DMS53 treated with DMSO at 0.1 percent for 48 hours (cell line): Measurements from ENCODE around the gene CALHM4.

Experiments
- DNase-seq: peaks from one replicate; lab custom pipeline; 2025; ENCODE audit not compliant: unreplicated experiment; lab: John Stamatoyannopoulos, UW

The CALHM4 gene

DNA sequence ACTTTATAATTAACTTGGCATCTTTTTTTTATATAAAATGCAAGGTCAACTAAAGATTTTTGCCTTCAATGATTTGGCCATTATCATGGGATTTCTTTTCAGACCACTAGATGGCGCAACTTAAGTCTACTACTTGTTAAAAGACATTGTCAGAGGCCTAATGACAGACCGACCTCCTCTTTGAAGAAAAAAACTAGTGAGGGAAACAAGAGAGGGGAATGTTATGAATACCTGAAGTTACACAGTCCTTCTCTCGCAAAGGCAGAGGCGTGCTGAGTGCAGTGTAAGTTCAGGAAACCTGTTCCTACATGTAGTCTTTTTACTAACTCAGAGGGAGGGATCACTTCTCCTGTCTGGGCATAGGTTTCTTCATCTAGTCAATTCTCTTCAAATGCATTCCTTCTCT lies 17.3 kb upstream of the CALHM4 start:
- peak; percentile 24 for DNase-seq

DNA sequence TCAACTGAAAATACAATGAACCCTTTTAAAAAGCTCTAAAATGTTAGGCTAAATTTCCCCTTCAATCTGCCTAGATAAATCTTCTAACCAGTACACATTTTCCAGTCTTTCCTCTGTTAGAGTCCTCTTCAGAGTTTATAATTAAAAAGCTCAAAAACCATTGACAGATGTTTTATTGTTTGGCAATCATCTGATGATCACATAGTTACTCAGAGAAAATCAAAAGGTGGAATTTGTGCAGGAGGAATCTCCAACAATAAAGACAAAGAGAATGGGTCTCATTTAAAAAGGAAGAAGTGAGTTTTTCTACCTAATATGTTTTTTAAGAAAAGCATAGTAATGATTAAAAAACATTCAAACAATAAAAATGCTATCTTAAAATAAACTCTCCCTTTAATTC lies 11.1 kb upstream of the CALHM4 start:
- no peak for DNase-seq

DNA sequence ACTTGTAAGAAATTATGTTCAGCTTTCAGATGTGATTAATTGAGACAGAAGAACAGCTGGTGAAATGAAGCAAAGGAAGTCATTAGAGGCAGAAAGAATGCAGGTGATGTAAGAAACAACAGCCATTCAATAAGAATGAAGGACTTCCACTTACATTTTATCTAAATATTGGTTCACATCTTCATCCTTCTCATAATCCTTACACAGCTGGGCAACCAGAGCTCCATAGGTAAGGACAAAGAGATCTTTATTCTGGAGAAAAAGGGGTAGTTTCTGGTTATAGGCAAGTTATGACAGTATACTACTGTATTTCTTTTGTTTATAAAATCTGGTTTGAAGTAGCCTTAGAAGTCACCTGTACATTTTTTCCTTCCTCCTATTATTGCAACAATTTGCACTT lies 10.4 kb upstream of the CALHM4 start:
- no peak for DNase-seq

DNA sequence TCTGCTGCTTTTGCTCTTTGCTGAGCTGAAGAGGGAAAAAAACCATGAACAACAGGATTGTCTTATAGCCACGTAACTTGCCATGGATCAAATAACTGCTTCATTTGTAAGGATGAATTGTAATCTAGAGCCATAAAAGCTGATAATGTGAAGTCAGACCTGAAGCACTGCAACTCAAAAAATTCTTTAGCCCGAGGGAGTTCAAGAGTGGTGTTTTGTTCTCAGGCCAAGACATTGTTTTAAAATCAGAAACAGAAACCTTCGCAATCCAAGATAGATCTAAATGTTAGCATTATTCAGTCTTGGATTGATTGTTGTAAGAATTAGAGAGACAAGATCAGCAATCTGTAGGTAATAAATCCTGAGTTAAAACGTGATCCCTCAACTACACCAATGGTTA lies 7.9 kb upstream of the CALHM4 start, which contains the start of gene TRAPPC3L:
Gene TRAPPC3L, minus strand, starts transcription at position 34 of the 400 bp plus-strand sequence. CDS start 170 bp downstream, outside the sequence.
- DNase-seq: no peak

DNA sequence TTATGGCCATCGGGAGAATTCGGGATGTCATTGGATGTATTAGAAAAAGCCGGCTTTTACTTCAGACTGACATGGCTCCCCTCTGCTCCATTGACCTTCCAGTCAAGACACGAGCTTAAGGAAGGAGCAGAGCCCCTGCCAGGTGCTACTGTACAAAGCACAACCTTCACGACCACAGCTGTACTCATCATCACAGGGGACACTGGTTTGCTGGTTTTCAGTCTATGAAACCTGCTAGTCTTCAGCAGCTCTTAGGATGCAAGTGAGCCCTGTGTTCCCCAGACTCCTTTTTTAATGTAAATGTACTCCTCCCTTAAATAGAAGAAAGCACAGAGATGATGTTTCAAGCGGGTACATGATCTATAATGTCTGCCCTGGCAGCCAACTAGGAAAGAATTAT lies 6.2 kb upstream of the CALHM4 start:
- DNase-seq: no peak

DNA sequence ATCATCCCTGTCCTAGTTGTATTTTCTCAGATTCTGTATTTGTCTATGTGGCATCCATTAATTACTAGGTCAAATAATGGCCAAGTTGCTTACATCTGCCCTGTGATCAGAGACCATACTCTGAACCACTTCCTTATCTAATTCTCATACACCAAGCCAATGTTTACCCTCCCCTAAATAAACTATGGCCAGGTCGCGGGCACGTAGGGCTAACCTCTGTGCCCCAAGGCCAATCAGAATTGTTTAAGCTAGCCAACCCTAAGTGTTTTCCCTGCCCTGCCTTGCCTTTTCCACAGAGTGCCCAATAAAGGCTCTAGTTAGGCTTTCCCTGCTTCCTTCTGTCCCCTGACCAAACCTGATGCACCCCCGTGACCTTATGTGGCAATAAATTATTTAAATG lies 2.8 kb upstream of the CALHM4 start:
- no peak for DNase-seq

DNA sequence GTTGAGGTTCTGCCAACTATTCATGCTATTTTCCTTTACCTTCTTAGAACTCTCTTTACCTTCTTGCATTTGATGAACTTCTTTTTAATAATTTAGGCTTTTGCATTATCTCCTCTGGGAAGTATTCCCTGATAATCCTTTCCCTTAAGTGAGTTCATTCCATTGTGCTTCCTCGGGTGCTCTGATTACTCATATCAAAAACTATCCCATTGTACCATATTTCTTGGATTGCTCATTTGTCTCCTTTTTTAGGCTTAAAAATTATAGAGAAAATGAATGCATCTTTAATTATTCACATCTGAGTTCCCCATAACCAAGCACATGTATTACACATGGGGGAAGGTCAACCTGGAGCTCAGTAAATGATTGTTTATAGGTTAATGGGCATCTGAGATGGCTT lies 2.5 kb downstream of the CALHM4 start:
- DNase-seq: no peak

DNA sequence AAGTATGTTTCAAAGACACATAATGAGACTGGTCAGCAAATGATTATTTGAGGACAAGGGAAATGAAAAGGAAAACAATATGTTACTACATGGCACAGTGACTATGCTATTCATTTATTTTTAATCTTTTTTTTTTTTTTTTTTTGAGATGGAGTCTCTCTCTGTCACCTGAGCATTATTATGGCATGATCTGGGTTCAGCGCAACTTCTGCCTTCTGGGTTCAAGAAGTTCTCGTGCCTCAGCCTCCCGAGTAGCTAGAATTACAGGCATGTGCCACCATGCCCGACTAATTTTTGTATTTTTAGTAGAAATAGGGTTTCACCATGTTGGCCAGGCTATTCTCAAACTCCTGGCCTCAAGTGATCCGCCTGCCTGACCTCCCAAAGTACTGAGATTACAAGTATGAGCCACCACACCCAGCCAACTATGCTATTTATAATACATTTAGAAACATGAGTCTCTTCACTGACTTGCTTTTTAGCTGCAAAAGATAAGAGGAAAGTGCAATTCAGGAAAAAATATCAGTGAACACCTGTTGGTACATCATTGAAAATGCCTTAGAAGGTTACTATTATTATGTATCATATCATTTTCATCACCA lies 3.4 kb downstream of the CALHM4 start:
- no peak for DNase-seq

DNA sequence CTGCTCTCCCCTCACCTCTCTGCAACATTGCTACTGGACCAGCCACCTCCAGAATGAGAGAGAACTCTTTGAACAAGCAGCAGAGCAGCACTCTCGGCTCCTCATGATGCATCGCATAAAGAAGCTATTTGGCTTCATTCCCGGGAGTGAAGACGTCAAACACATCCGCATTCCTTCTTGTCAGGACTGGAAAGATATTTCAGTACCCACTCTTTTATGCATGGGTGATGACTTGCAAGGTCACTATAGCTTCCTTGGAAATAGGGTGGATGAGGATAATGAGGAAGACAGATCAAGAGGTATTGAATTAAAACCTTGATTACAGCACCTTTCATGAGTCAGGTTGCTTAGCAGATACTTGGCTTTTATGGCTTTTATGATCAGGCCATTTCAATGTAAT lies 4.3 kb downstream of the CALHM4 start:
- peak; percentile 44 for DNase-seq

DNA sequence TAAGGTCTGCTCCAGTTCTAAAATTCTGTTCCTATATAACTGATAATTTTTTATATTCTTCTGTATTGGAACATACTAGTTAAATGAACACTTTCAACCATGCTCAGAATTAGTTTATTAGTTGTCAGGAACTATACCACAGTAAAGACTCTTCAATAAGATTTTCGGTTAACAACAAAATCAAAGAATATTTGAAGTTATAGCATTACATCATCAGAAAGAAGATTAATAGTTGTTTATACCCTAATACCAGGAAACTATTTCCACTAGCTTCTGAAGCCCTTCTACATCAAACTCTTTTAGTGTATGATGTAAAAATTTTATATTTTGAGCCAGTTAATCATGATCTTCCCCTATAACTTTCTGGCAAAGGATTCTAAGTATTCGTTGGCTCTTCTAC lies 6.6 kb downstream of the CALHM4 start:
- no peak for DNase-seq

DNA sequence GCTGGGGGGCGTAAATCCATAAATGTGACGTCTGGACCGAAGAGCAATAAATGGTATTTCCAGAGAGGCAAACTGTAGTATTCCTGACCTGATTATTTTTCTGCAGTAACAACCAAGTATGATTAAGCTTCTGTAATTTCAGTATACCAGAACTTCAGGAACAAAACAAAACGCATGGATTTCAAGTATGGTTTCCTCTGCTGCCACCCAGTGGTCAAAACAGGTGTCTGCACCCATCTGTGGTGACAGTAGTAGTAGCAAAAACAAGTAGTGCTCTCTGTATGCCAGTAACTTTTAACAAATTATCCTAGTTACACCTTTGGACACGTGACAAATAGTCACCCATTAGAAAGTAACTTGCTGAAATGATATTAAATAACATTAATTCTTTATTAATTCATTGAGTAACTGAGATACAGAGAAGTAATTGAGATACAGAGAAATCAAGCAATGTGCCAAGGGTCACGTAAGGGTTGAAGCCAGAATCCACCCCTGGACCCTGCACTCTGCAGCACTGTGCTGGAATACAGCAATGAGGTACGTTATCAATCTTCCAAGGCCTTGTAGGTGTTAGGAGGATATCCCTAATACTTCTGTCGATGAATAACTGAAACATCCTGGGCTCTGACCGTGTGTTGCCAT lies 7.9 kb downstream of the CALHM4 start:
- DNase-seq: peak; percentile 19

DNA sequence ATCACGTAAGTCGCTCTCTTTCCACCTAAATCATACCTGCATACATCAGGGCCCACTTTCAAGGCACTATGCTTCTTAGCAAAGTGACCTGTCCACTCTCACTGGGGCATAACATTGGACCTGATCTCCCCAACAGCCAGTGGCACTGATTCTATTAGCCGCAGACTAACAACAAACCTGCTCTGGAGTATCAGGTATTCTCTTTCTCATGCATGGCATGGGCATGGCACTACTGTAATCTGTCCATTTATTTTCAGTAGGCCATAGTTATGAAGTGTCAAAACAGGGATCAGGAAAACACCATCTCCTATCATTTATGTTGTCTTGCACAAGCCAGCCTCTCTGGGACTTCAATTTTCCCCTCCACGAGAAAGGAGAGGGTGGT lies 8.5 kb downstream of the CALHM4 start:
- DNase-seq: no peak

DNA sequence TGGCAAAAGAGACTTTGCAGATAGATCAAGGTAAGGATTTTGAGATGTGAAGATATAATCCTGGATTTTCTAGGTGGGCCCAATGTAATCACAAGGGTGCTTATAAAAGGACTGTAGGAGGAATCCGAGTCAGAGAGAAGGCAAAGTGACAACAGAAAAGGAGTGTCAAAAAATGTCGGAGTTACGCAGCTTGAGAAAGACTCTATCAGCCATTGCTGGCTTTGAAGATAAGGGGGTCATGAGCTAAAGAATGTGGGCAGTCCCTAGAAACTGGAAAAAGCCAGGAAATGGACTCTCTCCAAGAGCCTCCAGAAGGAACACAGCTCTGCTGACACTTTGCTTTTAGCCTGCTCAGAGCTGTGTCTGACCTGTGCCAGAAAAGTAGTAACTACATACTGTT lies 9.1 kb downstream of the CALHM4 start:
- no peak for DNase-seq

DNA sequence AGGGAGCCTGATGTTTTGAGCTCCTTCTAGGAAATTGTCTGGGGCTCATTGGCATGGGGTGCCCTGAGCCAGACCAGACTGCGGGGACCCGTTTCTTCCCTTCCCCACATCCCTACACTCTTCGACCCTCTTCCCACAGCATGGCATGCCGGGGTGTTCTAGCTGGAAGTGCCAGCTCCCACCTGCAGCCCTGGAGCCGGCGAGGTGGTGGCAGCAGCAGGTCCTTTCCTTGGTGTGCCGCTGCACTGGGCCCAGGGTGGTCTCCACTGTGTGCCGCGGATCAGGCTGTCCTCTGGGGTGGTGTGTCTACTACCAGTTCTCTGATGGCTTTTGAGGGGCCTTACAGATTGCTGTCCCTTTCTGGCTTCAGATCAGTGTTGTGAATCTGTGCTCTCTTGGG lies 10.3 kb downstream of the CALHM4 start:
- DNase-seq: no peak

DNA sequence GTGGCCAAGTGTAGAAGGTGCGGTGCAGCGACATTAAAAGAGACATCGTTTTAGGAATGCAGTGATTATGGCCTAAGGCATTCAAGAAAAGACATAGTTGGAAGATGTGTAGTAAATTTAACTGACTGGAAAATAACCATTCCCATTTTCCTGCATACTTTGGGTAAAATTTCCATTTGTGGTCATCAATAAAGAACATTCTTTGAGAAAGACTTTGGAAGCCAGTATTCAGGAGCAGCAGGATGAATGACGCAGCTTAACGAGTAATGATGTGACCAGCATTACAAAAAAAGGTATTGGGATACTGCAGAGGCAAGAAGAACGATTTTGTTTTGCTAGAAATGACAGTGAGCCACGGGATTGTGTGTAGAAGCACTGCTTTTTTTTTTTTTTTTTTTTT lies 10.8 kb downstream of the CALHM4 start:
- DNase-seq: no peak

DNA sequence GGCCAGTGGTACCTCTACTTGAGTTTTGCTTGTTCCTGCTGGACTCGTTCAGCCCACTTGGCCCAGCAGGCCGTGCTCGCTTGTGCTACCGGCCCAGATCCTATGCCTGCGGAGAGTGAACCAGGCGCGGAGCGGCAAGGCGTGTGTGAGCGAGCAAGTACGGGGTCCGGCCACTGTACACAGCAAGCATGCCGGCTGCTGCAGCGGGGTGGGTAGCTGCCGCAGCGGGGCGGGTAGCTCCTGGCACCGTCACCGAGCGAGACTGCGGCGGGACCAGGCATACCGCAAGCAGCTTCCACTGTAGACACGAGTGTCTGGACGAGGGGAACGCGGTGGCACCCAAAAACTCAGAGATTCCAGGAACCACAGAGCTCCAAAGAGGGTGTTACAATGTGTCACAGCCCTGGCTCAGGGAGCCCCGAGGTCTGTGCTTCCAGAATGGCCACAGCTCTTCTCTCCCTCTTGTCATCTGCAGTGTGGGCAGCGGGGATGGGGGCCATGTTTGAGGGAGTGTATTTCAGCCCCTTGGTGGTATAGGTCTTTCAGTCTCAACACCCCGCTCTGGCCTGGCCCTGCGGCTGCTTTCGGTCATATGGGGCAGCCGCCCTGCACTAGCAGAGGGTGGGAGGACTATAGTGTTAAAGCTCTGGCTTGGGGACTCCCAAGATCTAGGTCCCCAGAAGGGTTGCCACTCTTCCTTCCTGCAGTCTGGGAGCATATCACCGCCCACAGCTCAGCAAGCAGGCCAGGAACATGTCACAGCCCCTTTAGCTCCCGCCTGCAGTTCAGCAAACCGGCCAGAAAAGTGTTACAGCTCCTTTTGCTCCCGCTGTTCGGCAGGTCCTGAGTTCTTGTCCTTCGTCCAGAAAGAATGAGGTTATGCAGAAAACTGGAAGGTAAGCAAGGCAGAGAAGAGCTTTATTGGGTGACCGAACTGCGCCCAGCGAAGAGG lies 11.6 kb downstream of the CALHM4 start:
- no peak for DNase-seq

DNA sequence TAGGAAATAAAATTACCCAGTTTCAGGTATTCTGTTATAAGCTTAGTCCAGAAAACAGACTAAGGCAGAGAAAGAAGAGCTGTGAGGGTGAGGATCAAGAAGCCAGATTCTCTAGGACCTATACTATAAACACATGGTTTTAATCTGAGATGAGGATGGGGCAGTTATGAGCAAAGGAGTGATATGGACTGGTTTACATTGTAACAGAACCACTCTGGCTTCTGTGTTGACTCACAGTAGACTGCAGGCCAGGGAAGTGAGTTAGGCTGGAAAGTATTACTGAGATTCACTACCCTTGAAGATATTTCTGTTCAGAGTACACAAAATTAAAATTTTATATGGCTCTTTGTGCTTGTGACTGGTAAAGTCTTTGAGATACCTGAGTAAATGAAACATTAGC lies 14.6 kb downstream of the CALHM4 start:
- DNase-seq: no peak

DNA sequence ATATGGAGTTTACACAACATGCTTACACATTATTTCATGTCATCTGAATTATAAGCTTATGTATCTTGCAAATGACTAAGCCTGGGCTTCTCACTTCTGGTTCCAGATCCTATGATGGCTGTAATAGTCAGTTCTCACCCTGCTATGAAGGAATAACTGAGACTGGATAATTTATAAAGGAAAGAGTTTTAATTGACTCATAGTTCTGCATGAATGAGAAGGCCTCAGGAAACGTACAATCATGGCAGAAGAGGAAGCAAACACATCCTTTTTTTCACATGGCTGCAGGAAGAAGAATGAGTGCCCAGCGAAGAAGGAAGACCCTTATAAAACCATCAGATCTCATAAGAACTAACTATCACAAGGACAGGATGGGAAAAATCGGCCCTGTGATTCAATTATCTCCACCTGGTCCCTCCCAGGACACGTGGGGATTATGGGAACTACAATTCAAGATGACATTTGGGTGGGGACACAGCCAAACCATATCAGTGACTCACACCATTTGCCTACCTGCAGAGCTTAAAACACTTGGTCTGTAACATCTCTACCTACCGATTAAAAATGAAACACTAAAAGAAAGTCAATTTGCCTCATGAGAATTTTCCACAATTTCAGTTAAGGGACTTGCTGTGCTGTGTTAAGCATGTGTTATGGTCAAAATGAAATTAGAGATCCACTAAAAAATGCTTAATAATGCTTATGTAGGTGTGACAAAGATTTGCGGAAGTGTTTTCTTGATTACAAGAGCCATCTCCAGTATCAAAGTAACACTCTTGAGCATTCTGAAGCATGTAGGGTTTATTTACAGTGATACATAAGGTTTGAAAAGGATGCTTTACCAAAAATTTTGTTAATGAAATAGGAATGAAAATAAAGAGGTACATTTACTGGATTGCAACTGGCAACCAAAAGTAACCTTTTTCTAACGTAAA lies 15.5 kb downstream of the CALHM4 start:
- no peak for DNase-seq

DNA sequence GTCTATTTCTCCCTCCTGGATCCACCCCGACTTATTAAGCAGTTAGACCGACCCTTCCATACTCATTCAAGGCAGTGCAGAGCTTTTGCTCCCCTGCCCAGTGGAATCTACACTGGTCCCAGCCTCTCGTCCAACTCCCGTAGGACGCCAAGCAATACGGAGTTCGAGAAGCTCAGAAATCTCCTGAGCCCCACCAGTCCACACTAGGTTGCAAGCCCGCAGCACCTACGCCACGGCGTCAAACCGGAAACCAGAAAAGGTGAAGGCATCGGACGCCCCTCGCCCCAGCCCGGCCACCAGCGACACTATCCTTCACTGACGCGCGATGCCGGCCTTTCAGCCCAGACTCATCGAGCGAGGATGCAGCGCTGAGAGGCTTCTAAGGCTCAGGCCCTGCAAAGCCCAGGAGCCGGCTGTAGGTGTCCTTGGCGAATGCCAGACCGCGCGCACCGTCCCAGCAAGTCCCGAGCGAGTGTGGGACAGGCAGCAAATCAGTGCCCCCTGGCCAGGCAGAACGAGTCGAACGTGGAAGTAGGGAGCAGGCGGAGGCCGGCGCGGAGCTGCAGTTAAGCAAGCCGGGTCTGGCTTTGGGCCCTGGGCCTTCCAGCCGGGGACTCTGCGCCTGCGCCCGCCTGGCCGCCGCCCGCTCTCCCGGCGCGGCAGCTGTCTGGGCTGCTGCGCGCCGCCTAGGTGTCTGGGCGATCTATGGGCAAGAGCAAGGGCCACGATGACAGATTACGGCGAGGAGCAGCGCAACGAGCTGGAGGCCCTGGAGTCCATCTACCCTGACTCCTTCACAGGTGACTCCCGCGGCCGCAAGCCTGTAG lies 17.5 kb downstream of the CALHM4 start, which contains the start of gene RWDD1:
Gene RWDD1, plus strand, starts transcription at position 649 of the 827 bp plus-strand sequence. Its CDS starts 79 bp downstream, at position 728.
- peak; percentile 93 for DNase-seq

DNA sequence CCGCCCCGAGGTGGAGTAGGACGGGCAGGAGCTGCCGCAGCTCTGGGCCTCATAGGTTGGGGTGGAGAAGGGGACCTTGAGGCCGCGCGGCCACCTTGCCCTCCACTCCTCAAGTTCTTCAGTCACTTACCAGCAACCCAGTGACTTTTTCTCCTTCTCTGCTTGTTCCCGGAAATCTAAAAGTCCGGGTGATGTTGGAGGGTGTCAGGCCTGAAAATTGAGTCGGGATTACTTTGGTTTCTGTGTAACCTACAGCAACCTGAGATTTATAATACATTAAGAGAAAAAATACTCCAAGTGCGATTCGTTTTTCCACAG lies 18.1 kb downstream of the CALHM4 start:
- peak; percentile 34 for DNase-seq
